Nephron progenitor cell (in vitro differentiated cells): Measurements from ENCODE around the gene TCF12.

Experiments used
- DNase-seq: peaks from one replicate; pipeline ENCODE4 v3.0.0; 2021
- H3K27ac Mint-ChIP-seq: 2 replicates; pipeline ENCODE4 v1.8.0; 2021; ENCODE audit warnings: mild to moderate bottlenecking, moderate library complexity, mixed read lengths
- H3K27me3 Mint-ChIP-seq: 2 replicates; pipeline ENCODE4 v1.8.0; 2021; ENCODE audit warnings: mild to moderate bottlenecking, low read depth, mixed read lengths; ENCODE audit not compliant: poor library complexity
- H3K36me3 Mint-ChIP-seq: 2 replicates; pipeline ENCODE4 v1.8.0; 2021; ENCODE audit warnings: low read depth, mixed read lengths
- H3K4me1 Mint-ChIP-seq: 2 replicates; pipeline ENCODE4 v1.8.0; 2021; ENCODE audit warnings: mixed read lengths
- H3K4me3 Mint-ChIP-seq: 2 replicates; pipeline ENCODE4 v1.8.0; 2021; ENCODE audit warnings: mild to moderate bottlenecking, moderate library complexity, mixed read lengths
- H3K9me3 Mint-ChIP-seq: 2 replicates; pipeline ENCODE4 v1.8.0; 2021; ENCODE audit warnings: mild to moderate bottlenecking, moderate library complexity, mixed read lengths
- TF ChIP-seq, protein P1 (sequence below): fragments of 200-600 bp; sonication (generic); IDR thresholded peaks from 2 replicates; pipeline ENCODE4 v1.5.0; 2021; ENCODE audit warnings: antibody characterized with exemption

TCF12 gene

DNA sequence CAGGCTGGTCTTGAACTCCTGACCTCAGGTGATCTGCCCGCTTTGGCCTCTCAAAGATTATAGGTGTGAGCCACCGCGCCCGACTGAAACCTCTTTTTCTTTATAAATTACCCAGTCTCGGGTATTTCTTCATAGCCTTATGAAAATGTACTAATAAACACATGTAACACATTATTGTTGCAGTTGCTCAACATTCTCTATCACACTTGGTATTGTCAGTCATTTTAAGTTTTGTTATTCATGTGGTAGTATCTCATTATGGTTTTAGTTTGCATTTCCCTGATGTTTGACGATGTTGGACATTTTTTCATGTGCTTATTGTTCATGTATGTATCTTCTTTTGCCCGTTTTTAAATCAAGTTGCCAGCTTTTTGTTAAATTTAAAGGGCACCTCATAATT, 109.7 kb downstream of the TCF12 start:
- TF ChIP-seq, protein P1, sequence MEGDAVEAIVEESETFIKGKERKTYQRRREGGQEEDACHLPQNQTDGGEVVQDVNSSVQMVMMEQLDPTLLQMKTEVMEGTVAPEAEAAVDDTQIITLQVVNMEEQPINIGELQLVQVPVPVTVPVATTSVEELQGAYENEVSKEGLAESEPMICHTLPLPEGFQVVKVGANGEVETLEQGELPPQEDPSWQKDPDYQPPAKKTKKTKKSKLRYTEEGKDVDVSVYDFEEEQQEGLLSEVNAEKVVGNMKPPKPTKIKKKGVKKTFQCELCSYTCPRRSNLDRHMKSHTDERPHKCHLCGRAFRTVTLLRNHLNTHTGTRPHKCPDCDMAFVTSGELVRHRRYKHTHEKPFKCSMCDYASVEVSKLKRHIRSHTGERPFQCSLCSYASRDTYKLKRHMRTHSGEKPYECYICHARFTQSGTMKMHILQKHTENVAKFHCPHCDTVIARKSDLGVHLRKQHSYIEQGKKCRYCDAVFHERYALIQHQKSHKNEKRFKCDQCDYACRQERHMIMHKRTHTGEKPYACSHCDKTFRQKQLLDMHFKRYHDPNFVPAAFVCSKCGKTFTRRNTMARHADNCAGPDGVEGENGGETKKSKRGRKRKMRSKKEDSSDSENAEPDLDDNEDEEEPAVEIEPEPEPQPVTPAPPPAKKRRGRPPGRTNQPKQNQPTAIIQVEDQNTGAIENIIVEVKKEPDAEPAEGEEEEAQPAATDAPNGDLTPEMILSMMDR: no peak
- Mint-ChIP-seq H3K36me3 (peaks cover 29% of the 10 kb centered on the region), H3K27ac (no peak overlapping the region), H3K4me1 (peaks cover 41% of the 10 kb centered on the region), H3K4me3 (no peak overlapping the region), H3K27me3 (no peaks in the 10 kb centered on the region), H3K9me3 (peaks cover 16% of the 10 kb centered on the region)
- DNase-seq: no peak

GRCh38 chr15:57030011-57030410, 111.6 kb downstream of the TCF12 start:
- no peak overlapping the region for H3K4me3 Mint-ChIP-seq
- peak overlapping the region; percentile 4 for H3K27ac Mint-ChIP-seq
- TF ChIP-seq, protein P1: no peak
- H3K36me3 Mint-ChIP-seq: peaks cover 22% of the 10 kb centered on the region
- peaks cover 10% of the 10 kb centered on the region for H3K9me3 Mint-ChIP-seq
- no peaks in the 10 kb centered on the region for H3K27me3 Mint-ChIP-seq
- H3K4me1 Mint-ChIP-seq: peaks cover 32% of the 10 kb centered on the region
- no peak for DNase-seq

DNA sequence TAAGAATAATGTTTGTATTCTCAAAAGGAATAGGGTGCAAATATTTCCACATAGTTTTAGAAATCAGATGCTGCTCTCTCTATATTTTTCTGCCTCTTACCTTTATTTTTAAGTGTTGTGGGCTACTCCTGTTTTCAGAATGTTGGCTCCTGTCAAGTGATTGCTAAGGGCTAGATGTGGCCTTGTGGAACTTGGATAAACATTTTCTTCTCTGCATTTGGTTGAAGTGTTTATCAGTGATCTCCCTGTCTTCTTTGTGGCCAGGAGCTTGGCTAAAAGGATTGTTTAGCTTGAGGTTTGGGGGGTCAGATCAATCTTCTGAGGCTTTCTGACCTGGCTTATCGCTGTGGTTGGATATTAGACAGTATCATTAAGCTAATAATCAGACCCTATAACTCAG, 112.6 kb downstream of the TCF12 start:
- Mint-ChIP-seq H3K4me3 (no peak overlapping the region), H3K27ac (peak overlapping the region; percentile 93), H3K4me1 (peaks cover 27% of the 10 kb centered on the region), H3K36me3 (peaks cover 22% of the 10 kb centered on the region), H3K27me3 (no peaks in the 10 kb centered on the region), H3K9me3 (peaks cover 10% of the 10 kb centered on the region)
- DNase-seq: no peak
- TF ChIP-seq, protein P1: no peak

DNA sequence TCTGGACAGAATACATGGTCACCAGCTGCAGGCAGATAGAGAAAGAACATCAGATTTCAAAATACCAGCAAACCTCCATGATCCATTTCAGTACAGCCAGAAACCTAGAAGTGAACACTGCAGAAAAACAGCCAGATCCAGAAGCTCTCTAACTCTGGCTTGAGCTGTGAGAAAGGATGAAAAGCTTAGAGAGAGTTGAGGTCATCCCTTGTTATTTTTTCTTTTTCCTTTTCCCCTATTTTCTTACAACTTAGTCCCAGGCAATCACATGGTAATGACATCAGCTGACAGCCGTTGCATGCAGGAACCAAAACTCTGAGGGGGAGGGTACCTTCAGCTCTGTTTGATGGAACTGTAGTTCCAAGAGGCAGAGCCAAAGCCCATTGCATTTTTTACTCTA, 113.2 kb downstream of the TCF12 start:
- peaks cover 22% of the 10 kb centered on the region for H3K36me3 Mint-ChIP-seq
- H3K27ac Mint-ChIP-seq: peak overlapping the region; percentile 93
- peaks cover 24% of the 10 kb centered on the region for H3K4me1 Mint-ChIP-seq
- peaks cover 10% of the 10 kb centered on the region for H3K9me3 Mint-ChIP-seq
- TF ChIP-seq, protein P1: no peak
- H3K4me3 Mint-ChIP-seq: no peak overlapping the region
- no peak for DNase-seq
- H3K27me3 Mint-ChIP-seq: no peaks in the 10 kb centered on the region

DNA sequence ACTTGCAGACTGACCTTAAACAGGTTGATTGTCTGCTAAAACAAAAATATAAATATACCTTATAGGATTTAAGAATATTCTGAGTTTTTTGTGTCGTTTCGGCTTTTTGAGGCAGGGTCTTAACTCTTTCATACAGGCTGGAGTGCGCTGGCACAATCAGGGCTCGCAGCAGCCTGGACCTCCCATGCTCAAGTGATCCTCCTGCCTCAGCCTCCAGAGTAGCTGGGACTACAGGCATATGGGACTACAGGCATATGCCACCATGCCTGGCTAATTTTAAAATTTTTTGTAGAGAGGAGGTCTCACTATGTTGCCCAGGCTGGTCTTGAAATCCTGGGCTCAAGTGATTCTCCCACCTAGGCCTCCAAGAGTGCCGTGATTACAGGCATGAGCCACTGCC, 113.9 kb downstream of the TCF12 start:
- Mint-ChIP-seq H3K27me3 (no peaks in the 10 kb centered on the region), H3K9me3 (peaks cover 10% of the 10 kb centered on the region), H3K27ac (no peak overlapping the region), H3K4me3 (no peak overlapping the region), H3K4me1 (peaks cover 24% of the 10 kb centered on the region), H3K36me3 (peaks cover 25% of the 10 kb centered on the region)
- DNase-seq: no peak
- TF ChIP-seq, protein P1: no peak

DNA sequence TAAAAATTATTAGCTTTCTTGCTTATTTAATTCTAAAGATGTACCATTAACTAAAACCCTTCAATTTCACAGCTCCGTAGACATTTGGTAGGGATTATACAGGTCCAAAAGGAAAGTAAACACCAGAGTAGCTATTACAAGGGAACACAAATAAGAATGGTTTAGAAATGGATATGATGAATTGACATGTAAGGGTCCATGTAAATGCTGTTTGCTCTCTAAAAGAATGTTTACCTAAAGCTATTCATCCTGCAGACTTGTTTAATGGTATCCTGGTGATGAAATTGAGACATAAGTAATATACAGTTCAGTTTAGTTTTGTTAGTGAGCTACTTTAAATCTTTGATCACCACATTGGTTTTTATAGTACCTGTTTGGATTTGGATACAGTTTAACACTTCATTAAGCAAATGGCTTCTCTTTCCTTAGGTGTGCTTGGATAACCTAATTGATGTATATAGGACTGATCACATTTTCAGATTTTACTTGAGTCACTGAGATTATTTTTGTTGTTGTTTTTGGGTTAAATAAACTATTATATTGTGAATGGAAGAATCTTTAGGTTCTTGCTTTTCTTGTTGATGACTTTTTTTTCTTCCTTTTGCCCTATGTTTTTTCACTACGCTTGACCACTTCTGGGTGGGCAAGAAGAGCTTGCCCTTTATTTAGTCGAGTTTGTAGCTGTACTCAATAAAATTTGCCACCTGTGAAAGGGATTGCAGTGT, 115.4 kb downstream of the TCF12 start:
- no peak overlapping the region for H3K27ac Mint-ChIP-seq
- H3K36me3 Mint-ChIP-seq: peaks cover 16% of the 10 kb centered on the region
- TF ChIP-seq, protein P1: no peak
- H3K9me3 Mint-ChIP-seq: no peaks in the 10 kb centered on the region
- no peak for DNase-seq
- no peak overlapping the region for H3K4me3 Mint-ChIP-seq
- H3K4me1 Mint-ChIP-seq: peaks cover 34% of the 10 kb centered on the region
- H3K27me3 Mint-ChIP-seq: no peaks in the 10 kb centered on the region
